H9 (cell line): ENCODE data around the gene CTNNA3. TPM values are rescaled to one million over a fixed set of nuclear protein-coding genes. Genes with fewer than 3 reads are reported as not detected.

Source experiments
- DNase-seq: peaks from one replicate; pipeline ENCODE4 v3.0.0-alpha.2; 2017
- H2AFZ ChIP-seq: one replicate; pipeline ENCODE4 v1.6.1; 2013; ENCODE audit warnings: mild to moderate bottlenecking, low read length, control low read depth, moderate library complexity
- H2AK5ac ChIP-seq: 2 replicates; pipeline ENCODE4 v1.6.1; 2013; ENCODE audit warnings: low read length, control low read depth, mixed read lengths; ENCODE audit not compliant: insufficient read length
- H2BK120ac ChIP-seq: one replicate; pipeline ENCODE4 v1.6.1; 2013; ENCODE audit warnings: low read depth, mild to moderate bottlenecking, low read length, control low read depth, inconsistent platforms; ENCODE audit not compliant: poor library complexity, severe bottlenecking
- H2BK12ac ChIP-seq: 2 replicates; pipeline ENCODE4 v1.6.1; 2013; ENCODE audit warnings: low read length, control low read depth, mixed read lengths, low read depth; ENCODE audit not compliant: insufficient read length
- H2BK15ac ChIP-seq: 2 replicates; pipeline ENCODE4 v1.6.1; 2013; ENCODE audit warnings: low read depth, low read length, control low read depth
- H2BK20ac ChIP-seq: one replicate; pipeline ENCODE4 v1.6.1; 2013; ENCODE audit warnings: low read depth, mild to moderate bottlenecking, low read length, control low read depth, inconsistent platforms; ENCODE audit not compliant: poor library complexity, severe bottlenecking
- H2BK5ac ChIP-seq: 2 replicates; pipeline ENCODE4 v1.6.1; 2013; ENCODE audit warnings: low read length, control low read depth, mixed read lengths; ENCODE audit not compliant: insufficient read length
- H3K14ac ChIP-seq: 2 replicates; pipeline ENCODE4 v1.6.1; 2013; ENCODE audit warnings: low read length, control low read depth; ENCODE audit not compliant: insufficient read depth
- H3K18ac ChIP-seq: 2 replicates; pipeline ENCODE4 v1.6.1; 2013; ENCODE audit warnings: low read depth, mild to moderate bottlenecking, mixed read lengths, low read length, control low read depth; ENCODE audit not compliant: insufficient read length
- H3K23ac ChIP-seq: 2 replicates; pipeline ENCODE4 v1.6.1; 2013; ENCODE audit warnings: low read length, control low read depth, mixed read lengths, low read depth; ENCODE audit not compliant: insufficient read length
- H3K23me2 ChIP-seq: 2 replicates; pipeline ENCODE4 v1.6.1; 2013; ENCODE audit warnings: low read depth, mild to moderate bottlenecking, mixed read lengths, low read length, control low read depth; ENCODE audit not compliant: insufficient read length, poor library complexity, severe bottlenecking
- H3K27ac ChIP-seq: 2 replicates; pipeline ENCODE4 v1.5.1; 2013; ENCODE audit warnings: low read length, control low read depth, mixed read lengths, low read depth; ENCODE audit not compliant: insufficient read length
- H3K27me3 ChIP-seq: 2 replicates; pipeline ENCODE4 v1.6.1; 2013; ENCODE audit warnings: low read length, control low read depth, inconsistent platforms; ENCODE audit not compliant: insufficient read depth
- H3K4ac ChIP-seq: 2 replicates; pipeline ENCODE4 v1.6.1; 2013; ENCODE audit warnings: low read depth, mild to moderate bottlenecking, control low read depth, inconsistent platforms, low read length, moderate library complexity
- H3K4me1 ChIP-seq: 2 replicates; pipeline ENCODE4 v1.6.1; 2013; ENCODE audit warnings: low read length, control low read depth, inconsistent platforms; ENCODE audit not compliant: insufficient read depth
- H3K4me2 ChIP-seq: 2 replicates; pipeline ENCODE4 v1.6.1; 2013; ENCODE audit warnings: low read length, control low read depth, mixed read lengths; ENCODE audit not compliant: insufficient read length, insufficient read depth
- H3K56ac ChIP-seq: 2 replicates; pipeline ENCODE4 v1.6.1; 2013; ENCODE audit warnings: low read depth, mild to moderate bottlenecking, mixed read lengths, low read length, control low read depth; ENCODE audit not compliant: insufficient read length
- H3K79me1 ChIP-seq: 2 replicates; pipeline ENCODE4 v1.6.1; 2013; ENCODE audit warnings: low read depth, mild to moderate bottlenecking, moderate library complexity, low read length, control low read depth, inconsistent platforms; ENCODE audit not compliant: insufficient read depth, poor library complexity, severe bottlenecking
- H3K79me2 ChIP-seq: 2 replicates; pipeline ENCODE4 v1.6.1; 2013; ENCODE audit warnings: low read length, control low read depth, inconsistent platforms; ENCODE audit not compliant: insufficient read depth
- H3K9ac ChIP-seq: 2 replicates; pipeline ENCODE4 v1.6.1; 2013; ENCODE audit warnings: low read length, control low read depth, mixed read lengths; ENCODE audit not compliant: insufficient read length; ENCODE audit errors: extremely low read depth
- H3K9me3 ChIP-seq: one replicate; pipeline ENCODE4 v1.6.1; 2013; ENCODE audit warnings: low read depth, low read length, inconsistent platforms; ENCODE audit not compliant: control insufficient read depth
- H3T11ph ChIP-seq: one replicate; pipeline ENCODE4 v1.6.1; 2013; ENCODE audit warnings: mild to moderate bottlenecking, low read length, control low read depth, inconsistent platforms
- H4K20me1 ChIP-seq: one replicate; pipeline ENCODE4 v1.6.1; 2013; ENCODE audit not compliant: control insufficient read depth, insufficient read length, insufficient read depth
- H4K5ac ChIP-seq: 2 replicates; pipeline ENCODE4 v1.6.1; 2013; ENCODE audit warnings: low read depth, mild to moderate bottlenecking, mixed read lengths, low read length, control low read depth; ENCODE audit not compliant: insufficient read length
- H4K8ac ChIP-seq: replicated peaks from 2 replicates; pipeline ENCODE4 v1.6.1; 2013; ENCODE audit warnings: low read length, control low read depth, mixed read lengths, low read depth; ENCODE audit not compliant: insufficient read length
- H4K91ac ChIP-seq: 2 replicates; pipeline ENCODE4 v1.6.1; 2013; ENCODE audit warnings: low read depth, mild to moderate bottlenecking, moderate library complexity, mixed read lengths, low read length, control low read depth; ENCODE audit not compliant: insufficient read length
- H3K27ac Mint-ChIP-seq, 3 experiments: 2 replicates in 2 of 3; 3 replicates in 1 of 3; pipeline ENCODE4 v1.8.0; 2020 to 2021; ENCODE audit warnings: mixed read lengths in 3 of 3, mild to moderate bottlenecking in 1 of 3, moderate library complexity in 1 of 3
- H3K27me3 Mint-ChIP-seq: 2 replicates; pipeline ENCODE4 v1.8.0; 2021; ENCODE audit warnings: low read depth, mild to moderate bottlenecking, moderate library complexity, mixed read lengths
- H3K36me3 Mint-ChIP-seq, 3 experiments: 2 replicates in 2 of 3; 3 replicates in 1 of 3; pipeline ENCODE4 v1.8.0; 2020 to 2021; ENCODE audit warnings: low read depth in 3 of 3, mixed read lengths in 3 of 3; ENCODE audit not compliant: insufficient read depth in 1 of 3
- H3K4me1 Mint-ChIP-seq, 2 experiments: 2 replicates each; pipeline ENCODE4 v1.8.0; 2020; ENCODE audit warnings: mixed read lengths in 2 of 2
- H3K4me3 Mint-ChIP-seq, 2 experiments: 2 replicates in 1 of 2; 3 replicates in 1 of 2; pipeline ENCODE4 v1.8.0; 2020 to 2021; ENCODE audit warnings: mild to moderate bottlenecking in 2 of 2, mixed read lengths in 2 of 2, moderate library complexity in 1 of 2
- H3K9me3 Mint-ChIP-seq, 2 experiments: 2 replicates in 1 of 2; 3 replicates in 1 of 2; pipeline ENCODE4 v1.8.0; 2020; ENCODE audit warnings: mild to moderate bottlenecking in 2 of 2, mixed read lengths in 2 of 2, moderate library complexity in 1 of 2
- CTCF ChIP-seq: fragments of 200-600 bp; sonication (generic); conservative IDR thresholded peaks from 3 replicates; pipeline ENCODE4 v1.8.0; 2021; ENCODE audit warnings: antibody characterized with exemption, mild to moderate bottlenecking
- total RNA-seq: library from RNA; stranded (reverse); gene quantifications from 2 replicates; pipeline ENCODE4 v1.2.1, GENCODE V29; 2021

Gene CTNNA3
- total RNA-seq, 1 experiment from 2014 or later = 3.3 TPM

- H2BK12ac ChIP-seq = no peak overlapping the region
- H3K9ac ChIP-seq = no peak overlapping the region
- TF ChIP-seq CTCF = no peak
- H3K9me3 Mint-ChIP-seq = peaks cover 5 to 8% of the 10 kb centered on the region in 2 experiments
- peaks cover 0 to 13% (median 7%) of the 10 kb centered on the region in 3 experiments; a peak in 5 of 7 replicates for H3K36me3 Mint-ChIP-seq
- no peaks in the 10 kb centered on the region for H3K4me1 Mint-ChIP-seq
- no peak for DNase-seq
- H3K23ac ChIP-seq = no peak overlapping the region
- H2BK5ac ChIP-seq = no peak overlapping the region
- no peaks in the 10 kb centered on the region for H3K79me2 ChIP-seq
- no peak overlapping the region for H3K14ac ChIP-seq
- no peak overlapping the region for H3K56ac ChIP-seq
- H3K27ac ChIP-seq = no peak overlapping the region
- no peak overlapping the region for H2BK120ac ChIP-seq
- no peaks in the 10 kb centered on the region for H4K20me1 ChIP-seq
- no peaks in the 10 kb centered on the region for H3K9me3 ChIP-seq
- no peak overlapping the region for H3K4me3 Mint-ChIP-seq
- H3K79me1 ChIP-seq = no peaks in the 10 kb centered on the region
- no peak overlapping the region for H4K5ac ChIP-seq
- H3K27me3 ChIP-seq = no peaks in the 10 kb centered on the region
- H2AFZ ChIP-seq = no peak overlapping the region
- H3T11ph ChIP-seq = no peak overlapping the region
- H4K8ac ChIP-seq = no peak overlapping the region
- H3K4me1 ChIP-seq = no peaks in the 10 kb centered on the region
- H2BK20ac ChIP-seq = no peak overlapping the region
- no peaks in the 10 kb centered on the region for H3K27me3 Mint-ChIP-seq
- no peak overlapping the region for H4K91ac ChIP-seq
- no peak overlapping the region for H3K18ac ChIP-seq
- no peaks in the 10 kb centered on the region for H3K23me2 ChIP-seq
- no peak overlapping the region for H3K4ac ChIP-seq
- no peak overlapping the region for H3K27ac Mint-ChIP-seq
- H3K4me2 ChIP-seq = no peak overlapping the region
- no peak overlapping the region for H2AK5ac ChIP-seq
- no peak overlapping the region for H2BK15ac ChIP-seq
Observed at GRCh38 chr10:66746246-66746645, 949.7 kb downstream of the CTNNA3 start.
